Astrocyte of the hippocampus (primary cell): Measurements from ENCODE around the gene OGFOD2.

Experiments
- DNase-seq: peaks from one replicate; pipeline ENCODE4 v3.0.0; 2011; ENCODE audit warnings: low read depth, low spot score

Gene OGFOD2

GRCh38 chr12:122988612-122989212, 13.7 kb downstream of the OGFOD2 start:
- DNase-seq = no peak

GRCh38 chr12:122989225-122989839, 14.3 kb downstream of the OGFOD2 start:
- no peak for DNase-seq

- no peak for DNase-seq
These were observed 14.9 kb downstream of the OGFOD2 start for GRCh38 chr12:122989874-122990419.

GRCh38 chr12:122990561-122990960, 15.5 kb downstream of the OGFOD2 start:
- no peak for DNase-seq

- DNase-seq = no peak
These were observed 16.0 kb downstream of the OGFOD2 start for GRCh38 chr12:122990961-122991622.

- no peak for DNase-seq
These were observed 16.7 kb downstream of the OGFOD2 start for GRCh38 chr12:122991623-122992275.

GRCh38 chr12:122992386-122992785, 17.3 kb downstream of the OGFOD2 start:
- no peak for DNase-seq

GRCh38 chr12:122994140-122994675, 19.2 kb downstream of the OGFOD2 start:
- DNase-seq = no peak

- DNase-seq = no peak
These were observed 19.9 kb downstream of the OGFOD2 start for GRCh38 chr12:122994781-122995502.

GRCh38 chr12:122995503-122996187, 20.6 kb downstream of the OGFOD2 start:
- DNase-seq = no peak

- DNase-seq = no peak
These were observed 21.2 kb downstream of the OGFOD2 start for GRCh38 chr12:122996188-122996601.

- DNase-seq = no peak
These were observed 21.7 kb downstream of the OGFOD2 start for GRCh38 chr12:122996621-122997342.

GRCh38 chr12:122997343-122998250, 22.6 kb downstream of the OGFOD2 start:
- DNase-seq = no peak

- no peak for DNase-seq
These were observed 23.3 kb downstream of the OGFOD2 start for GRCh38 chr12:122998316-122998715.

- DNase-seq = no peak
These were observed 24.3 kb downstream of the OGFOD2 start for GRCh38 chr12:122999196-122999946.

- DNase-seq = no peak
These were observed 25.0 kb downstream of the OGFOD2 start for GRCh38 chr12:122999986-123000420.

GRCh38 chr12:123000578-123000977, 25.5 kb downstream of the OGFOD2 start:
- no peak for DNase-seq

GRCh38 chr12:123001464-123001863, 26.4 kb downstream of the OGFOD2 start:
- DNase-seq = no peak
